Trophoblast cell (in vitro differentiated cells and primary cell): ENCODE measurements around the gene TRPV6.

Source experiments
- DNase-seq, 2 donors: peaks; one replicate each; pipeline ENCODE4 v3.0.0-alpha.2; 2016
- H2AFZ ChIP-seq: 2 replicates; pipeline ENCODE4 v1.6.1; 2013; ENCODE audit warnings: low read length, moderate library complexity, mild to moderate bottlenecking; ENCODE audit not compliant: insufficient read depth, poor library complexity
- H2AK5ac ChIP-seq: 2 replicates; pipeline ENCODE4 v1.6.1; 2013; ENCODE audit warnings: mild to moderate bottlenecking, low read length
- H2BK120ac ChIP-seq: 2 replicates; pipeline ENCODE4 v1.6.1; 2013; ENCODE audit warnings: low read length, mild to moderate bottlenecking, moderate library complexity; ENCODE audit not compliant: insufficient read depth, poor library complexity
- H2BK12ac ChIP-seq: 2 replicates; pipeline ENCODE4 v1.6.1; 2013; ENCODE audit warnings: mild to moderate bottlenecking, low read length, moderate library complexity
- H2BK5ac ChIP-seq: 2 replicates; pipeline ENCODE4 v1.6.1; 2013; ENCODE audit warnings: low read length, low read depth, moderate library complexity, mild to moderate bottlenecking; ENCODE audit not compliant: poor library complexity
- H3K14ac ChIP-seq: 2 replicates; pipeline ENCODE4 v1.6.1; 2013; ENCODE audit warnings: mild to moderate bottlenecking, low read length
- H3K18ac ChIP-seq: 2 replicates; pipeline ENCODE4 v1.6.1; 2013; ENCODE audit warnings: mild to moderate bottlenecking, low read length
- H3K23ac ChIP-seq: 2 replicates; pipeline ENCODE4 v1.6.1; 2013; ENCODE audit warnings: low read length
- H3K27ac ChIP-seq: 2 replicates; pipeline ENCODE4 v1.5.1; 2013; ENCODE audit warnings: low read depth, mild to moderate bottlenecking, inconsistent platforms, low read length, moderate library complexity
- H3K27me3 ChIP-seq: 2 replicates; pipeline ENCODE4 v1.6.1; 2013; ENCODE audit warnings: inconsistent platforms, mild to moderate bottlenecking, low read length, moderate library complexity; ENCODE audit not compliant: insufficient read depth
- H3K36me3 ChIP-seq, 2 experiments: 1 replicate in 1 of 2; 2 replicates in 1 of 2; pipeline ENCODE4 v1.6.1; 2013; ENCODE audit warnings: low read length in 2 of 2, mild to moderate bottlenecking in 2 of 2, moderate library complexity in 1 of 2; ENCODE audit not compliant: insufficient read depth in 2 of 2, control insufficient read depth in 1 of 2
- H3K4ac ChIP-seq: 2 replicates; pipeline ENCODE4 v1.6.1; 2013; ENCODE audit warnings: low read depth, mild to moderate bottlenecking, low read length, moderate library complexity
- H3K4me1 ChIP-seq, 2 experiments: 1 replicate in 1 of 2; 2 replicates in 1 of 2; pipeline ENCODE4 v1.6.1; 2013; ENCODE audit warnings: low read length in 2 of 2, mild to moderate bottlenecking in 2 of 2, moderate library complexity in 1 of 2; ENCODE audit not compliant: insufficient read depth in 2 of 2, control insufficient read depth in 1 of 2
- H3K4me2 ChIP-seq: 2 replicates; pipeline ENCODE4 v1.6.1; 2013; ENCODE audit warnings: inconsistent platforms, mild to moderate bottlenecking, low read length, moderate library complexity
- H3K4me3 ChIP-seq: 2 replicates; pipeline ENCODE4 v1.5.1; 2013; ENCODE audit warnings: mild to moderate bottlenecking, low read depth, low read length, inconsistent platforms
- H3K79me1 ChIP-seq: one replicate; pipeline ENCODE4 v1.6.1; 2013; ENCODE audit warnings: low read length
- H3K79me2 ChIP-seq: 2 replicates; pipeline ENCODE4 v1.6.1; 2013; ENCODE audit warnings: low read length, mild to moderate bottlenecking; ENCODE audit not compliant: control insufficient read depth, insufficient read depth, poor library complexity
- H3K9ac ChIP-seq: 2 replicates; pipeline ENCODE4 v1.6.1; 2013; ENCODE audit warnings: mild to moderate bottlenecking, low read length
- H3K9me3 ChIP-seq: 2 replicates; pipeline ENCODE4 v1.6.1; 2013; ENCODE audit warnings: low read depth, mild to moderate bottlenecking, control low read depth, inconsistent platforms, low read length; ENCODE audit not compliant: insufficient read depth
- H4K12ac ChIP-seq: 2 replicates; pipeline ENCODE4 v1.6.1; 2013; ENCODE audit warnings: low read depth, mild to moderate bottlenecking, low read length, moderate library complexity
- H4K8ac ChIP-seq: 2 replicates; pipeline ENCODE4 v1.6.1; 2013; ENCODE audit warnings: low read depth, mild to moderate bottlenecking, low read length, moderate library complexity
- H4K91ac ChIP-seq: one replicate; pipeline ENCODE4 v1.6.1; 2013; ENCODE audit warnings: low read depth, mild to moderate bottlenecking, low read length, moderate library complexity
- WGBS: extraction: QIAGEN DNeasy Blood & Tissue Kit; methylation state at CpG from one replicate; pipeline ENCODE4 v1.1.7; 2013; ENCODE audit warnings: missing lambda C conversion rate; ENCODE audit not compliant: insufficient read length, insufficient coverage; ENCODE audit errors: extremely low coverage; 5-methylcytosine and 5-hydroxymethylcytosine counted together

TRPV6 gene

DNA sequence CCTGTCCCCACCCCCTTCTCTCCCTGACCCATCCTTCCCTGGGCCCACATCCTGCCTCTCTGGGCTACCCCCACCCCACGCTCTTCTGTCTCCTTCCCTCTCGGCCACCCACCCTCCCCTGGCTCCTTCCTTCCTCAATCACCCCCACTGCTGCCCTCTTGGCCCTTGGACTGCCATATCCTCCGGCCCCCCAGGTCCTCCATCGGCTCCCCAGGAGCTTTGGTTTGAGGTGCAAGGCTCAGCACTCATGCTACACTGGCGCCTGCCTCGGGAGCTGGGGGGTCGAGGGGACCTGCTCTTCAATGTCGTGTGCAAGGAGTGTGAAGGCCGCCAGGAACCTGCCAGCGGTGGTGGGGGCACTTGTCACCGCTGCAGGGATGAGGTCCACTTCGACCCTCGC, 19.8 kb downstream of the TRPV6 start:
- Histone ChIP-seq H3K4me3 (no peak overlapping the region), H4K91ac (no peak overlapping the region), H2BK12ac (no peak overlapping the region), H2AFZ (no peak overlapping the region), H3K27me3 (no peaks in the 10 kb centered on the region), H2AK5ac (no peak overlapping the region), H3K14ac (no peak overlapping the region), H4K8ac (no peak overlapping the region), H2BK5ac (no peak overlapping the region), H3K4ac (no peak overlapping the region), H3K9me3 (no peaks in the 10 kb centered on the region), H4K12ac (no peak overlapping the region), H3K36me3 (peaks cover 38 to 51% of the 10 kb centered on the region in 2 experiments), H2BK120ac (no peak overlapping the region), H3K9ac (no peak overlapping the region), H3K4me1 (no peaks in the 10 kb centered on the region), H3K4me2 (no peak overlapping the region), H3K18ac (no peak overlapping the region), H3K27ac (no peak overlapping the region), H3K79me1 (no peaks in the 10 kb centered on the region), H3K79me2 (no peaks in the 10 kb centered on the region), H3K23ac (no peak overlapping the region)
- no peak for DNase-seq
- WGBS, result no CpG with 5 or more reads among the region's 13 CpGs

DNA sequence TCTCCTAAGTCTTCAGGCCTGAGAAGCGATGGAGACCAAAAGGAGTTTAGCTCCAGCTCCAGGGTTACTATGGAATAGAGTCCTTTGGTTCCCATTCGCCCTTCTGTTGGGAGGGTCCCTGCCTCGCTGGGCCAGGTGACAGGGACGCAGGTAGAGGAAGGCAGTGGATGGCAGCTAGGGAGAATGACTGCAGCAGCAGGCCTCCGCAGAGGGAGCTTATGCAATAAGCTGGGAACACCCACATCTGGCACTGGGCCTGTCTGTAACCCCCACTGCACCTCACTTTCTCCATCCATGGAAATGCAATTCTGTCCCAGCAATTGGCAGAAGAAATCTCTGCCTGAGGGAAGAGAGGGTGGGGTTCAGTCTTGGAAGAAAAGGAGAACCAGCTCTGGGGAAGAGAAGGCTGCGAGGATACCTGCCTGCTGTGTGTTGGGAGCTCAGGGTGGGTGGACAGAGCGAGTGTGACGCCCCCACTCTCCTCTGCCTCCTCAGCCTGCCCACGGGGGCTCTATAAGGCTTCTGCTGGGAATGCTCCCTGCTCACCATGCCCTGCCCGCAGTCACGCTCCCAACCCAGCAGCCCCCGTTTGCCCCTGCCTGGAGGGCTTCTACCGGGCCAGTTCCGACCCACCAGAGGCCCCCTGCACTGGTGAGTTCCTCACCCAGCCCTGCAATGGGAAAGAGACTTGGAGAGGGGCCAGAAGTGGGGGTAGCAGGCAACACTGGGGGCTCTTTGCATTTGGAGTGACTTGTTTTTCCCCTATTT, 20.4 kb downstream of the TRPV6 start:
- H3K4ac ChIP-seq, result no peak overlapping the region
- no peak overlapping the region for H4K8ac ChIP-seq
- H2BK12ac ChIP-seq, result no peak overlapping the region
- H3K27me3 ChIP-seq, result no peaks in the 10 kb centered on the region
- H3K9ac ChIP-seq, result no peak overlapping the region
- no peak overlapping the region for H2AK5ac ChIP-seq
- H3K4me2 ChIP-seq, result no peak overlapping the region
- H3K14ac ChIP-seq, result no peak overlapping the region
- no peaks in the 10 kb centered on the region for H3K79me2 ChIP-seq
- H2AFZ ChIP-seq, result no peak overlapping the region
- WGBS, result no CpG with 5 or more reads among the region's 14 CpGs
- H3K79me1 ChIP-seq, result no peaks in the 10 kb centered on the region
- H3K36me3 ChIP-seq, result peaks cover 32 to 45% of the 10 kb centered on the region in 2 experiments
- H3K4me3 ChIP-seq, result no peak overlapping the region
- no peak overlapping the region for H2BK120ac ChIP-seq
- H4K12ac ChIP-seq, result no peak overlapping the region
- H3K23ac ChIP-seq, result no peak overlapping the region
- no peaks in the 10 kb centered on the region for H3K4me1 ChIP-seq
- H2BK5ac ChIP-seq, result no peak overlapping the region
- H3K27ac ChIP-seq, result no peak overlapping the region
- no peak overlapping the region for H3K18ac ChIP-seq
- no peak overlapping the region for H4K91ac ChIP-seq
- no peak for DNase-seq
- H3K9me3 ChIP-seq, result no peaks in the 10 kb centered on the region

DNA sequence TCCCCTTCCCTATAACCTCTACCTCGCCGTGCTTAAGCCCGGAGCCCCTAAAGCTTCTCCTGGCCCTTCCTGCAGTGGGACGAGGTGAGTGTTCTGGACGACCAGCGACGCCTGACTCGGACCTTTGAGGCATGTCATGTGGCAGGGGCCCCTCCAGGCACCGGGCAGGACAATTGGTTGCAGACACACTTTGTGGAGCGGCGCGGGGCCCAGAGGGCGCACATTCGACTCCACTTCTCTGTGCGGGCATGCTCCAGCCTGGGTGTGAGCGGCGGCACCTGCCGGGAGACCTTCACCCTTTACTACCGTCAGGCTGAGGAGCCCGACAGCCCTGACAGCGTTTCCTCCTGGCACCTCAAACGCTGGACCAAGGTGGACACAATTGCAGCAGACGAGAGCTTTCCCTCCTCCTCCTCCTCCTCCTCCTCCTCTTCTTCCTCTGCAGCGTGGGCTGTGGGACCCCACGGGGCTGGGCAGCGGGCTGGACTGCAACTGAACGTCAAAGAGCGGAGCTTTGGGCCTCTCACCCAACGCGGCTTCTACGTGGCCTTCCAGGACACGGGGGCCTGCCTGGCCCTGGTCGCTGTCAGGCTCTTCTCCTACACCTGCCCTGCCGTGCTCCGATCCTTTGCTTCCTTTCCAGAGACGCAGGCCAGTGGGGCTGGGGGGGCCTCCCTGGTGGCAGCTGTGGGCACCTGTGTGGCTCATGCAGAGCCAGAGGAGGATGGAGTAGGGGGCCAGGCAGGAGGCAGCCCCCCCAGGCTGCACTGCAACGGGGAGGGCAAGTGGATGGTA, 21.5 kb downstream of the TRPV6 start:
- H4K12ac ChIP-seq, result peak overlapping the region; percentile 16
- no peak overlapping the region for H3K14ac ChIP-seq
- H3K4me2 ChIP-seq, result no peak overlapping the region
- H2BK12ac ChIP-seq, result no peak overlapping the region
- no peak overlapping the region for H4K8ac ChIP-seq
- H4K91ac ChIP-seq, result no peak overlapping the region
- H3K9me3 ChIP-seq, result no peaks in the 10 kb centered on the region
- H3K79me2 ChIP-seq, result no peaks in the 10 kb centered on the region
- no peak overlapping the region for H2AFZ ChIP-seq
- no peak overlapping the region for H3K4ac ChIP-seq
- no peak overlapping the region for H3K23ac ChIP-seq
- no peak for DNase-seq
- WGBS, result no CpG with 5 or more reads among the region's 37 CpGs
- H2BK5ac ChIP-seq, result no peak overlapping the region
- H3K4me3 ChIP-seq, result no peak overlapping the region
- no peak overlapping the region for H2AK5ac ChIP-seq
- no peaks in the 10 kb centered on the region for H3K79me1 ChIP-seq
- H3K4me1 ChIP-seq, result no peaks in the 10 kb centered on the region
- H3K18ac ChIP-seq, result no peak overlapping the region
- H3K27me3 ChIP-seq, result no peaks in the 10 kb centered on the region
- no peak overlapping the region for H2BK120ac ChIP-seq
- no peak overlapping the region for H3K27ac ChIP-seq
- H3K9ac ChIP-seq, result no peak overlapping the region
- peaks cover 27 to 41% of the 10 kb centered on the region in 2 experiments for H3K36me3 ChIP-seq

DNA sequence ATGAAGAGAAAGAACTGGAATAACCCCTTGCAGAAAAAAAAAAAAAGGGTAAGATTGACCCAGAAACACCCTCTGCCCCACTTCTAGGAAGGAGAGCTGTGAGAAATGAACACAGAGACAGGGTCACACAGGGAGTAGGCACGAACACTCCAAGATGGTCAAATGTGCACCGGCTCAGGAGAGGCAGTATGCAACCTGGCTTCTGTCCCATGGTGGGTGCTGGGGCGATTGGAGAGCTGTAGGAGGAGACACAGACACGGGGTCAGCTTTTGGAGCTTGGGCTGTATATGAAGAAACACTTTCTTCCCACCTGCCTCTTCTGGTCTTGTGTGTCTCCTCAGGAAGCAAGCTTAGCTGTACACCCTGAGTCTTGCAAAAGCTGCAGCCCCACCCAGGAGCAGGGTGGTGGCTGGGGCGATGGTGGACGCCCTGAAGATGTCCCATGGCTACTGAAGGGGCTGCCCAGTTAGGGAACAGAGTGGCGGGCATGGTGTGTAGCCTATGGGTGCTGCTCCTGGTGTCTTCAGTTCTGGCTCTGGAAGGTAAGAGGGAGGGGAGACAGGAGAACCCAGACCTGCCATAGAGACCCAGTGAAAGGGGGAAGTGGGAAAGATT, 22.7 kb downstream of the TRPV6 start:
- no peak overlapping the region for H3K4ac ChIP-seq
- H3K23ac ChIP-seq, result no peak overlapping the region
- H2AK5ac ChIP-seq, result no peak overlapping the region
- no peak for DNase-seq
- H3K27ac ChIP-seq, result no peak overlapping the region
- no peaks in the 10 kb centered on the region for H3K4me1 ChIP-seq
- no peak overlapping the region for H3K9ac ChIP-seq
- no peak overlapping the region for H3K14ac ChIP-seq
- H3K4me2 ChIP-seq, result no peak overlapping the region
- no peaks in the 10 kb centered on the region for H3K27me3 ChIP-seq
- H3K4me3 ChIP-seq, result no peak overlapping the region
- no peaks in the 10 kb centered on the region for H3K79me1 ChIP-seq
- no peaks in the 10 kb centered on the region for H3K9me3 ChIP-seq
- H4K8ac ChIP-seq, result no peak overlapping the region
- H3K36me3 ChIP-seq, result peaks cover 21 to 29% of the 10 kb centered on the region in 2 experiments
- no peak overlapping the region for H2BK5ac ChIP-seq
- no peak overlapping the region for H2BK12ac ChIP-seq
- no peak overlapping the region for H2BK120ac ChIP-seq
- H3K18ac ChIP-seq, result no peak overlapping the region
- H2AFZ ChIP-seq, result no peak overlapping the region
- no peak overlapping the region for H4K91ac ChIP-seq
- no peak overlapping the region for H4K12ac ChIP-seq
- WGBS, result no CpG with 5 or more reads among the region's 7 CpGs
- no peaks in the 10 kb centered on the region for H3K79me2 ChIP-seq
